Lower lobe of right lung (tissue), 2 donors: ENCODE data around the gene IL23R. TPM values are rescaled to one million over a fixed set of nuclear protein-coding genes. Genes with fewer than 3 reads are reported as not detected.
A peak's percentile ranks its signal among the peaks of the same experiment; 100 is the strongest.
"Not testable (repeated sequence)": the region's sequence is repeated elsewhere in the genome, so short reads cannot be mapped to it uniquely, and the experiment has no call there.

Experiments
- ATAC-seq, 2 donors: fragments of 200-7000 bp; cut with Tn5 transposase; one replicate each; pipeline ENCODE4 v1.9.1; 2020 to 2022; ENCODE audit warnings: mild to moderate bottlenecking in 2 of 2, moderate library complexity in 2 of 2
- DNase-seq: peaks from one replicate; pipeline ENCODE4 v3.0.0-alpha.2; 2020
- H3K27ac ChIP-seq: fragments of 200-600 bp; one replicate; pipeline ENCODE4 v1.8.0; 2022
- H3K27me3 ChIP-seq: fragments of 200-600 bp; one replicate; pipeline ENCODE4 v1.8.0; 2022; ENCODE audit warnings: low read depth
- H3K36me3 ChIP-seq: fragments of 200-600 bp; one replicate; pipeline ENCODE4 v1.8.0; 2022; ENCODE audit warnings: mild to moderate bottlenecking
- H3K4me1 ChIP-seq: fragments of 200-600 bp; one replicate; pipeline ENCODE4 v1.8.0; 2022
- H3K4me3 ChIP-seq: fragments of 200-600 bp; one replicate; pipeline ENCODE4 v1.8.0; 2022; ENCODE audit warnings: mild to moderate bottlenecking
- H3K9me3 ChIP-seq: fragments of 200-600 bp; one replicate; pipeline ENCODE4 v1.8.0; 2022
- CTCF ChIP-seq: fragments of 200-600 bp; IDR thresholded peaks from one replicate; pipeline ENCODE4 v1.8.0; 2022; ENCODE audit warnings: antibody characterized with exemption, mild to moderate bottlenecking
- intact Hi-C: fragments of 100-400 bp; cut with DNase I; formaldehyde crosslinking; loops from one replicate; pipeline ENCODE4 v1.11.0; 2022
- total RNA-seq: library from RNA; stranded (reverse); fragmentation: NEBNext Ultra II Directional; extraction: Animal tissue kit (Norgen Biotek cat#: 25700); gene quantifications from one replicate; pipeline ENCODE4 v1.2.1, GENCODE V29; 2021
- donor health status: DM: no; HTN: yes; CAD: no; lungs with severe emphysema.

IL23R gene
- total RNA-seq, 1 donor from 2014 or later = 0.18 TPM

- no peak overlapping the region for H3K4me3 ChIP-seq
- H3K4me1 ChIP-seq = no peaks in the 10 kb centered on the region
- H3K27me3 ChIP-seq = no peaks in the 10 kb centered on the region
- no peak for DNase-seq
- no peak overlapping the region for H3K27ac ChIP-seq
- no peaks in the 10 kb centered on the region for H3K36me3 ChIP-seq
- intact Hi-C loops = no loop called here
- no peaks in the 10 kb centered on the region for H3K9me3 ChIP-seq
- no peak for TF ChIP-seq CTCF
- ATAC-seq = no peak
Measured at GRCh38 chr1:67204298-67204980, 38.2 kb downstream of the IL23R start.

- H3K9me3 ChIP-seq, ATAC-seq, DNase-seq, H3K4me3 ChIP-seq, H3K4me1 ChIP-seq, H3K27me3 ChIP-seq, H3K27ac ChIP-seq, H3K36me3 ChIP-seq, intact Hi-C loops: not testable (repeated sequence)
Measured at GRCh38 chr1:67207398-67207797, 41.1 kb downstream of the IL23R start.

GRCh38 chr1:67208217-67208616 lies 42.0 kb downstream of the IL23R start:
- H3K9me3 ChIP-seq = no peaks in the 10 kb centered on the region
- ATAC-seq (no peak), DNase-seq (no peak)
- no peaks in the 10 kb centered on the region for H3K27me3 ChIP-seq
- no peaks in the 10 kb centered on the region for H3K36me3 ChIP-seq
- no peaks in the 10 kb centered on the region for H3K4me1 ChIP-seq
- intact Hi-C loops = no loop called here
- no peak overlapping the region for H3K4me3 ChIP-seq
- no peak for TF ChIP-seq CTCF
- no peak overlapping the region for H3K27ac ChIP-seq

GRCh38 chr1:67209521-67209920 lies 43.3 kb downstream of the IL23R start:
- Histone ChIP-seq H3K4me1 (no peaks in the 10 kb centered on the region), H3K36me3 (no peaks in the 10 kb centered on the region), H3K27ac (no peak overlapping the region), H3K9me3 (no peaks in the 10 kb centered on the region), H3K27me3 (no peaks in the 10 kb centered on the region), H3K4me3 (no peak overlapping the region)
- no peak for TF ChIP-seq CTCF
- DNase-seq (no peak), ATAC-seq (no peak)
- intact Hi-C loops = no loop called here

- H3K4me1 ChIP-seq = no peaks in the 10 kb centered on the region
- intact Hi-C loops = no loop called here
- H3K27me3 ChIP-seq = no peaks in the 10 kb centered on the region
- DNase-seq (no peak), ATAC-seq (peak; percentile 35 to 59)
- H3K9me3 ChIP-seq = no peaks in the 10 kb centered on the region
- no peak overlapping the region for H3K27ac ChIP-seq
- no peaks in the 10 kb centered on the region for H3K36me3 ChIP-seq
- no peak overlapping the region for H3K4me3 ChIP-seq
- TF ChIP-seq CTCF = peak; percentile 64
Measured at GRCh38 chr1:67211589-67212563, 45.6 kb downstream of the IL23R start.

- Histone ChIP-seq H3K27ac (no peak overlapping the region), H3K36me3 (no peaks in the 10 kb centered on the region), H3K27me3 (no peaks in the 10 kb centered on the region), H3K9me3 (no peaks in the 10 kb centered on the region), H3K4me1 (no peaks in the 10 kb centered on the region), H3K4me3 (no peak overlapping the region)
- DNase-seq = no peak
- intact Hi-C loops = no loop called here
- peak; percentile 26 for TF ChIP-seq CTCF
- ATAC-seq = peak in 1 of 2 donors; percentile 39
Measured at GRCh38 chr1:67213164-67213563, 46.9 kb downstream of the IL23R start.
